Endothelial cell of umbilical vein (primary cell): ENCODE measurements around the gene PLA2G2A. TPM values are rescaled to one million over a fixed set of nuclear protein-coding genes. Genes with fewer than 3 reads are reported as not detected.

Experiments used
- BruUV-seq: library from RNA; stranded (reverse); fragments of 400-500 nt; replicated peaks from 2 replicates; lab custom pipeline; 2021; lab: Mats Ljungman, UMichigan
- CTCF ChIA-PET: fragments of 300-600, 350-600 bp; sonication (Branson Sonifier 250); formaldehyde crosslinking; loops from one replicate; lab custom pipeline; 2021; ENCODE audit warnings: antibody characterized with exemption, inconsistent platforms; lab: Charles Lee
- POLR2A ChIA-PET: fragments of 300-600, 350-600 bp; sonication (Branson Sonifier 250); formaldehyde crosslinking; loops from one replicate; lab custom pipeline; 2021; ENCODE audit warnings: antibody characterized with exemption, inconsistent platforms; lab: Charles Lee
- DNase-seq: peaks from one replicate; pipeline ENCODE4 v3.0.0-alpha.2; 2011; ENCODE audit warnings: low read depth, low spot score
- FAIRE-seq: peaks from 2 replicates; lab custom pipeline; 2011; peaks lifted over from hg19 to GRCh38; lab: Jason Lieb, UNC
- H2AFZ ChIP-seq: 2 replicates; pipeline ENCODE4 v1.6.0; 2012; ENCODE audit warnings: low read depth, low read length, control low read depth, inconsistent platforms
- H3K27ac ChIP-seq: 2 replicates; pipeline ENCODE4 v1.5.1; 2011; ENCODE audit warnings: low read depth, mild to moderate bottlenecking, control low read depth, low read length, moderate library complexity; ENCODE audit not compliant: insufficient read depth
- H3K27me3 ChIP-seq, 2 experiments: 2 replicates each; pipeline versions ENCODE4 v1.6.0 to v1.6.1; 2011; ENCODE audit warnings: low read length in 2 of 2, mixed read lengths in 1 of 2; ENCODE audit not compliant: control insufficient read depth in 2 of 2, insufficient read depth in 2 of 2
- H3K36me3 ChIP-seq, 2 experiments: 2 replicates in 1 of 2; 3 replicates in 1 of 2; pipeline ENCODE4 v1.5.1; 2011; ENCODE audit warnings: low read length in 2 of 2, mild to moderate bottlenecking in 1 of 2, moderate library complexity in 1 of 2; ENCODE audit not compliant: control insufficient read depth in 2 of 2, insufficient read depth in 2 of 2; ENCODE audit errors: extremely low read depth in 1 of 2
- H3K4me1 ChIP-seq: 3 replicates; pipeline ENCODE4 v1.5.1; 2011; ENCODE audit warnings: mild to moderate bottlenecking, low read length; ENCODE audit not compliant: control insufficient read depth, insufficient read depth; ENCODE audit errors: extremely low read depth
- H3K4me2 ChIP-seq: 2 replicates; pipeline ENCODE4 v1.6.1; 2011; ENCODE audit warnings: low read length, control low read depth, mixed read lengths; ENCODE audit not compliant: insufficient read depth
- H3K4me3 ChIP-seq, 3 experiments: fragments of 200-600 bp in 1 of 3; sonication (generic), shearing (Covaris generic) in 1 of 3; replicated peaks in 1 of 3; 2 replicates each; pipeline ENCODE4 v1.5.1; 2011 to 2016; ENCODE audit warnings: control low read depth in 3 of 3, low read length in 3 of 3, mild to moderate bottlenecking in 2 of 3, inconsistent platforms in 1 of 3, low read depth in 1 of 3, moderate library complexity in 1 of 3; ENCODE audit not compliant: insufficient read depth in 1 of 3
- H3K79me2 ChIP-seq: 2 replicates; pipeline ENCODE4 v1.6.0; 2012; ENCODE audit warnings: low read length, inconsistent platforms; ENCODE audit not compliant: control insufficient read depth, insufficient read depth
- H3K9ac ChIP-seq: replicated peaks from 2 replicates; pipeline ENCODE3; 2011; ENCODE audit warnings: low read length, control low read depth; ENCODE audit not compliant: insufficient read depth; ENCODE audit errors: extremely low read depth
- H3K9me1 ChIP-seq: replicated peaks from 3 replicates; pipeline ENCODE4 v1.6.0; 2011; ENCODE audit warnings: mild to moderate bottlenecking, low read length; ENCODE audit not compliant: control insufficient read depth, insufficient read depth; ENCODE audit errors: extremely low read depth
- H3K9me3 ChIP-seq: replicated peaks from 2 replicates; pipeline ENCODE4 v1.5.1; 2012; ENCODE audit warnings: low read length, inconsistent platforms; ENCODE audit not compliant: control insufficient read depth, insufficient read depth
- H4K20me1 ChIP-seq: replicated peaks from 2 replicates; pipeline ENCODE3; 2011; ENCODE audit warnings: mild to moderate bottlenecking, low read length; ENCODE audit not compliant: control insufficient read depth, insufficient read depth; ENCODE audit errors: extremely low read depth
- CTCF ChIP-seq, 2 donors: IDR thresholded peaks; 1 replicate in 1 of 2; 2 replicates in 1 of 2; pipeline ENCODE4 v1.5.1; 2011; ENCODE audit warnings: low read length in 2 of 2, mild to moderate bottlenecking in 2 of 2, moderate library complexity in 2 of 2, control low read depth in 1 of 2, inconsistent platforms in 1 of 2, low read depth in 1 of 2; ENCODE audit not compliant: insufficient read depth in 1 of 2; ENCODE audit errors: extremely low read depth in 1 of 2
- EZH2 ChIP-seq: IDR thresholded peaks from 2 replicates; pipeline ENCODE4 v1.6.1; 2012; ENCODE audit warnings: borderline replicate concordance, low read depth, mild to moderate bottlenecking, moderate library complexity, low read length, inconsistent platforms; ENCODE audit not compliant: severe bottlenecking
- FOS ChIP-seq: IDR thresholded peaks from 2 replicates; pipeline ENCODE4 v1.6.1; 2011; ENCODE audit warnings: mild to moderate bottlenecking, low read length, moderate library complexity, borderline replicate concordance; ENCODE audit not compliant: insufficient read depth
- GATA2 ChIP-seq: IDR thresholded peaks from 2 replicates; pipeline ENCODE4 v1.7.0; 2011; ENCODE audit warnings: low read depth, mild to moderate bottlenecking, moderate library complexity, mixed read lengths, low read length; ENCODE audit not compliant: insufficient read length, insufficient read depth
- JUN ChIP-seq: IDR thresholded peaks from 2 replicates; pipeline ENCODE4 v1.6.1; 2011; ENCODE audit warnings: borderline replicate concordance, low read depth; ENCODE audit not compliant: insufficient read length, insufficient read depth
- MYC ChIP-seq: IDR thresholded peaks from one replicate; pipeline ENCODE4 v1.6.1; 2011; ENCODE audit warnings: mild to moderate bottlenecking, low read depth, low read length
- POLR2A ChIP-seq: IDR thresholded peaks from 2 replicates; pipeline ENCODE4 v1.6.1; 2012; ENCODE audit warnings: low read depth, mild to moderate bottlenecking, control low read depth, low read length
- POLR2AphosphoS5 ChIP-seq: IDR thresholded peaks from 2 replicates; pipeline ENCODE4 v1.6.1; 2012; ENCODE audit warnings: low read depth, mild to moderate bottlenecking, control low read depth, low read length, moderate library complexity; ENCODE audit not compliant: insufficient read depth
- dilution Hi-C: fragments of 300-500 bp; cut with MboI; formaldehyde crosslinking; loops from one replicate; pipeline ENCODE4 v1.15.0; 2019; ENCODE audit warnings: low sequenced_read_pairs; ENCODE audit not compliant: extremely low pct_ligation_motif_present
- intact Hi-C: fragments of 100-400 bp; cut with micrococcal nuclease; formaldehyde crosslinking; loops from one replicate; pipeline ENCODE4 v1.10.0; 2022
- polyA plus RNA-seq, 4 experiments: library from polyadenylated mRNA; depleted of rRNA in 3 of 4; stranded (reverse) in 3 of 4; unstranded in 1 of 4; fragments of >200 nt; gene quantifications; 2 replicates each; pipeline versions ENCODE4 v1.2.1 to v1.2.3, GENCODE V29; 2011 to 2012; ENCODE audit warnings: missing spikeins in 1 of 4
- total RNA-seq: library from RNA; stranded (reverse); gene quantifications from 2 replicates; pipeline ENCODE4 v1.2.3, GENCODE V29; 2021
- TF ChIP-seq, protein P1 (sequence below): IDR thresholded peaks from 2 replicates; pipeline ENCODE4 v1.6.1; 2011; ENCODE audit not compliant: insufficient read depth, insufficient read length

The PLA2G2A gene
- total and polyA plus RNA-seq, 2 donors (not counting 3 experiments of a cell fraction or from before 2014, with no cell fraction given): not detected

- no peak overlapping the region for H2AFZ ChIP-seq
- H3K27ac ChIP-seq: no peak overlapping the region
- dilution Hi-C loops (no loop called here), intact Hi-C loops (no loop called here)
- BruUV-seq: no TSS peak
- H3K9me3 ChIP-seq: no peaks in the 10 kb centered on the region
- H3K9me1 ChIP-seq: no peaks in the 10 kb centered on the region
- TF ChIP-seq, protein P1, sequence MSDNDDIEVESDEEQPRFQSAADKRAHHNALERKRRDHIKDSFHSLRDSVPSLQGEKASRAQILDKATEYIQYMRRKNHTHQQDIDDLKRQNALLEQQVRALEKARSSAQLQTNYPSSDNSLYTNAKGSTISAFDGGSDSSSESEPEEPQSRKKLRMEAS: no peak
- no peak for TF ChIP-seq POLR2AphosphoS5
- TF ChIP-seq POLR2A: no peak
- no peak for TF ChIP-seq MYC
- TF ChIP-seq GATA2: no peak
- no peak for TF ChIP-seq JUN
- TF ChIP-seq CTCF (IDR thresholded peaks at IDR 0.05; ENCODE audit: extremely low read depth in 1 of 2, insufficient read depth in 1 of 2, low read depth in 1 of 2, low read length in 2 of 2): no peak
- TF ChIP-seq EZH2: no peak
- no peak for TF ChIP-seq FOS
- DNase-seq: no peak
- no peaks in the 10 kb centered on the region for H3K36me3 ChIP-seq
- H3K9ac ChIP-seq: no peak overlapping the region
- H3K4me1 ChIP-seq: no peaks in the 10 kb centered on the region
- POLR2A ChIA-PET: no interaction called here
- H3K4me2 ChIP-seq: no peak overlapping the region
- H4K20me1 ChIP-seq: no peaks in the 10 kb centered on the region
- CTCF ChIA-PET: no interaction called here
- H3K79me2 ChIP-seq: no peaks in the 10 kb centered on the region
- no peaks in the 10 kb centered on the region for H3K27me3 ChIP-seq
- no peak overlapping the region for H3K4me3 ChIP-seq
- no peak for FAIRE-seq
Measured at GRCh38 chr1:20014153-20014552, 34.7 kb upstream of the PLA2G2A start.
